ENCODE data around the gene SORCS1. TPM values are rescaled to one million over a fixed set of nuclear protein-coding genes. Genes with fewer than 3 reads are reported as not detected.

The SORCS1 gene
- polyA plus RNA-seq, 1 donor (not counting 4 experiments of a cell fraction or from before 2014, with no cell fraction given) = not detected

GRCh38 chr10:106959521-106959920, 205.0 kb downstream of the SORCS1 start:
- Histone ChIP-seq H3K4me1 (ENCODE audit: control insufficient read depth, extremely low read depth, insufficient read depth, low read length) (no peaks in the 10 kb centered on the region), H3K9ac (ENCODE audit: control insufficient read depth, extremely low read depth, insufficient read depth, low read length) (no peak overlapping the region), H3K9me1 (ENCODE audit: control insufficient read depth, extremely low read depth, insufficient read depth, low read length) (no peaks in the 10 kb centered on the region), H3K27me3 (ENCODE audit: control insufficient read depth, extremely low read depth, insufficient read depth, low read length) (no peaks in the 10 kb centered on the region), H3K9me3 (ENCODE audit: control insufficient read depth, low read depth, low read length) (peaks cover 7% of the 10 kb centered on the region), H3K4me2 (ENCODE audit: control insufficient read depth, extremely low read depth, insufficient read depth, low read depth, low read length) (no peak overlapping the region), H2AFZ (ENCODE audit: control insufficient read depth, low read length) (no peak overlapping the region), H4K20me1 (ENCODE audit: control insufficient read depth, extremely low read depth, insufficient read depth, low read length) (no peaks in the 10 kb centered on the region), H3K27ac (ENCODE audit: control insufficient read depth, insufficient read depth, low read length) (no peak overlapping the region), H3K4me3 (ENCODE audit: control insufficient read depth in 2 of 3, extremely low read depth in 1 of 3, insufficient read depth in 2 of 3, low read depth in 1 of 3, low read length in 3 of 3) (no peak overlapping the region), H3K36me3 (ENCODE audit: control insufficient read depth in 2 of 2, extremely low read depth in 1 of 2, insufficient read depth in 2 of 2, low read length in 2 of 2) (no peaks in the 10 kb centered on the region), H3K79me2 (ENCODE audit: control insufficient read depth, insufficient read depth, low read length) (no peaks in the 10 kb centered on the region)
- no peak for DNase-seq (ENCODE audit: low read depth, low spot score)
- dilution Hi-C loops (cut with MboI; ENCODE audit: extremely low pct_ligation_motif_present, low sequenced_read_pairs) = no loop called here
- no peak for FAIRE-seq
- TF ChIP-seq, protein P1, sequence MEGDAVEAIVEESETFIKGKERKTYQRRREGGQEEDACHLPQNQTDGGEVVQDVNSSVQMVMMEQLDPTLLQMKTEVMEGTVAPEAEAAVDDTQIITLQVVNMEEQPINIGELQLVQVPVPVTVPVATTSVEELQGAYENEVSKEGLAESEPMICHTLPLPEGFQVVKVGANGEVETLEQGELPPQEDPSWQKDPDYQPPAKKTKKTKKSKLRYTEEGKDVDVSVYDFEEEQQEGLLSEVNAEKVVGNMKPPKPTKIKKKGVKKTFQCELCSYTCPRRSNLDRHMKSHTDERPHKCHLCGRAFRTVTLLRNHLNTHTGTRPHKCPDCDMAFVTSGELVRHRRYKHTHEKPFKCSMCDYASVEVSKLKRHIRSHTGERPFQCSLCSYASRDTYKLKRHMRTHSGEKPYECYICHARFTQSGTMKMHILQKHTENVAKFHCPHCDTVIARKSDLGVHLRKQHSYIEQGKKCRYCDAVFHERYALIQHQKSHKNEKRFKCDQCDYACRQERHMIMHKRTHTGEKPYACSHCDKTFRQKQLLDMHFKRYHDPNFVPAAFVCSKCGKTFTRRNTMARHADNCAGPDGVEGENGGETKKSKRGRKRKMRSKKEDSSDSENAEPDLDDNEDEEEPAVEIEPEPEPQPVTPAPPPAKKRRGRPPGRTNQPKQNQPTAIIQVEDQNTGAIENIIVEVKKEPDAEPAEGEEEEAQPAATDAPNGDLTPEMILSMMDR (optimal IDR thresholded peaks at IDR 0.05 in 1 of 3, IDR thresholded peaks at IDR 0.05 in 1 of 3, conservative IDR thresholded peaks at IDR 0.05 in 1 of 3; ENCODE audit: extremely low read depth in 1 of 3, insufficient read depth in 2 of 3, low read length in 3 of 3) = no peak
- no peak for TF ChIP-seq EZH2 (IDR thresholded peaks at IDR 0.05; ENCODE audit: low read length)

- no peak overlapping the region for H2AFZ ChIP-seq (ENCODE audit: control insufficient read depth, low read length)
- H4K20me1 ChIP-seq (ENCODE audit: control insufficient read depth, extremely low read depth, insufficient read depth, low read length) = no peaks in the 10 kb centered on the region
- dilution Hi-C loops (cut with MboI; ENCODE audit: extremely low pct_ligation_motif_present, low sequenced_read_pairs) = no loop called here
- H3K27ac ChIP-seq (ENCODE audit: control insufficient read depth, insufficient read depth, low read length) = no peak overlapping the region
- FAIRE-seq (no peak), DNase-seq (ENCODE audit: low read depth, low spot score) (no peak)
- H3K4me3 ChIP-seq (ENCODE audit: control insufficient read depth in 2 of 3, extremely low read depth in 1 of 3, insufficient read depth in 2 of 3, low read depth in 1 of 3, low read length in 3 of 3) = no peak overlapping the region
- no peaks in the 10 kb centered on the region for H3K79me2 ChIP-seq (ENCODE audit: control insufficient read depth, insufficient read depth, low read length)
- no peak overlapping the region for H3K9ac ChIP-seq (ENCODE audit: control insufficient read depth, extremely low read depth, insufficient read depth, low read length)
- TF ChIP-seq EZH2 (IDR thresholded peaks at IDR 0.05; ENCODE audit: low read length) = no peak
- TF ChIP-seq, protein P1 (optimal IDR thresholded peaks at IDR 0.05 in 1 of 3, IDR thresholded peaks at IDR 0.05 in 1 of 3, conservative IDR thresholded peaks at IDR 0.05 in 1 of 3; ENCODE audit: extremely low read depth in 1 of 3, insufficient read depth in 2 of 3, low read length in 3 of 3) = no peak
- H3K9me3 ChIP-seq (ENCODE audit: control insufficient read depth, low read depth, low read length) = peaks cover 7% of the 10 kb centered on the region
- H3K27me3 ChIP-seq (ENCODE audit: control insufficient read depth, extremely low read depth, insufficient read depth, low read length) = no peaks in the 10 kb centered on the region
- no peaks in the 10 kb centered on the region for H3K9me1 ChIP-seq (ENCODE audit: control insufficient read depth, extremely low read depth, insufficient read depth, low read length)
- H3K36me3 ChIP-seq (ENCODE audit: control insufficient read depth in 2 of 2, extremely low read depth in 1 of 2, insufficient read depth in 2 of 2, low read length in 2 of 2) = no peaks in the 10 kb centered on the region
- H3K4me2 ChIP-seq (ENCODE audit: control insufficient read depth, extremely low read depth, insufficient read depth, low read depth, low read length) = no peak overlapping the region
- no peaks in the 10 kb centered on the region for H3K4me1 ChIP-seq (ENCODE audit: control insufficient read depth, extremely low read depth, insufficient read depth, low read length)
These were observed 205.7 kb downstream of the SORCS1 start for GRCh38 chr10:106958589-106959361.

All from keratinocyte (primary cell).